AG04449 (cell line): ENCODE results near the gene CEBPA.

Experiments used
- CTCF ChIA-PET: fragments of 350-600 bp; formaldehyde crosslinking; extraction: SDS; loops from one replicate; lab custom pipeline; 2021; ENCODE audit warnings: antibody characterized with exemption; lab: Yijun Ruan, JAX
- POLR2A ChIA-PET: fragments of 400-600, 350-600 bp; formaldehyde crosslinking; extraction: SDS; loops from one replicate; lab custom pipeline; 2020; ENCODE audit warnings: antibody characterized with exemption, inconsistent platforms; lab: Yijun Ruan, JAX
- DNase-seq: peaks from one replicate; pipeline ENCODE4 v3.0.0-alpha.2; 2010; ENCODE audit warnings: low read depth, low spot score
- H3K4me3 ChIP-seq: 2 replicates; pipeline ENCODE4 v1.5.1; 2011; ENCODE audit warnings: low read depth, mild to moderate bottlenecking, control low read depth, low read length
- TF ChIP-seq, protein P1 (sequence below): IDR thresholded peaks from one replicate; pipeline ENCODE4 v1.5.1; 2011; ENCODE audit warnings: mild to moderate bottlenecking, moderate library complexity, low read length, control low read depth, inconsistent platforms; ENCODE audit not compliant: insufficient read depth; ENCODE audit errors: missing control alignments

CEBPA gene

DNA sequence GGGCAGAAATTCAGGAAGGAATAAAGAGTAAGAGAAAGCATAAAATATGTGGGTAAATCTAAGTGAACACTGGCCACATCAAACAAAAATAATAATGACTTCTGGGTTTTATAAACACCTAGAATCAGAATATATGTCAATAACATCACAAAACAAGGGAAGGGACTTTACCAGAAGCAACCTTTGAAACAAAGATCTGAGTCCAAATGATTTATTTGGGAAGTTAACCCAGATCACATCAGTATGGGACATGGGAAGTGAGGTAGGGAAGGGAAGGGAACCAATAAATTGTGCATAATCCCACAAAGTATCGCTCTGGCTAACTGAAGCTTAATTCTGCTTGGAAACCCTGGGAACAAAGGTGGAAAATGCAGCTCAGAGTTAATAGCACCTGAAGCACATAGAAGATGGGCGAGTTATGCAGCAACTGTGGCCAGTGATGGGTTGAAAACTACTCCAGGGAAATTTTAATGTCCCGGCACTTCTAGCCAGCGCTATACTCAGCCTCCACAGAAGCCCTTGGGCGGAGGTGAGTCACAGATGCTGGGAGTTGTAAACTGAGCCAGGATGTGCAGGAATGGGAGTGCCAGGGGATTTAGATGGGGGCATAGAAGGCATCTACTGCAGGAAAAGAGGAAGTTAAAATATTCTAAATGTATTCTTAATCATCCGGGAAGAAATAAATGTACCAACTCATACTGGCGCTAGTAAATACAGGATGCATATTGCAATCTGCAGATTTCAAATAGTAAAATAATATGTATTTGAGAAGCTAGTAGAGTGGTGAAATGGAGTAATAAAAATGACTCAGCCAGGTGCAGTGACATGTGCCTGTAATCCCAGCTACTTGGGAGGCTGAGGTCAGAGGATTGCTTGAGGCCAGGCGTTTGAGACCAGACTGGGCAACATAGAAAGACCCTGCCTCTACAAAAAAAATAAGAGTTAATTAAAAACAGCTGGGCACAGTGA lies 37.0 kb upstream of the CEBPA start:
- H3K4me3 ChIP-seq = no peak overlapping the region
- DNase-seq = no peak
- POLR2A ChIA-PET = no interaction called here
- TF ChIP-seq, protein P1, sequence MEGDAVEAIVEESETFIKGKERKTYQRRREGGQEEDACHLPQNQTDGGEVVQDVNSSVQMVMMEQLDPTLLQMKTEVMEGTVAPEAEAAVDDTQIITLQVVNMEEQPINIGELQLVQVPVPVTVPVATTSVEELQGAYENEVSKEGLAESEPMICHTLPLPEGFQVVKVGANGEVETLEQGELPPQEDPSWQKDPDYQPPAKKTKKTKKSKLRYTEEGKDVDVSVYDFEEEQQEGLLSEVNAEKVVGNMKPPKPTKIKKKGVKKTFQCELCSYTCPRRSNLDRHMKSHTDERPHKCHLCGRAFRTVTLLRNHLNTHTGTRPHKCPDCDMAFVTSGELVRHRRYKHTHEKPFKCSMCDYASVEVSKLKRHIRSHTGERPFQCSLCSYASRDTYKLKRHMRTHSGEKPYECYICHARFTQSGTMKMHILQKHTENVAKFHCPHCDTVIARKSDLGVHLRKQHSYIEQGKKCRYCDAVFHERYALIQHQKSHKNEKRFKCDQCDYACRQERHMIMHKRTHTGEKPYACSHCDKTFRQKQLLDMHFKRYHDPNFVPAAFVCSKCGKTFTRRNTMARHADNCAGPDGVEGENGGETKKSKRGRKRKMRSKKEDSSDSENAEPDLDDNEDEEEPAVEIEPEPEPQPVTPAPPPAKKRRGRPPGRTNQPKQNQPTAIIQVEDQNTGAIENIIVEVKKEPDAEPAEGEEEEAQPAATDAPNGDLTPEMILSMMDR = no peak
- CTCF ChIA-PET = no interaction called here

DNA sequence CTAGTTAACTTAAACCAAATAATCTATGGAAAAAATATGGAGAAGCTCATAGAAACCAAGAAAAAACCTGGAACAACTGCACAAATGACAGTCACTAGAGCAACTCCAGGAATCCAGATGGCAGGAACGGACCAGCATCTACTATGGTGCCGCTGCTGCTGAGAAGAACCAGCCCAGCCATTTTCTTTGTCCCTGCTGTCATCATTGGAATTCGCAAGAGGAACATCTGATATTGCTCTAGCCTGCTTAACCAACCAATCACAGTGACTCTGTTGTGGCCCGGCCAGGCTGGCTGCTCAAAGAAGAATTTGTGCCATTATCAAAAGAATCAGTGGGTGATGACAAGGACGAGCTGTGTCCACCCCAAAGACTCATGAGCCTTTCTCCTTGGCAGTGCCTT lies 33.1 kb upstream of the CEBPA start:
- CTCF ChIA-PET = interaction anchor here (0.6 kb wide), 1 partner anchor 13 kb away, joined by 3 read pairs; no protein-coding TSS in a partner anchor

DNA sequence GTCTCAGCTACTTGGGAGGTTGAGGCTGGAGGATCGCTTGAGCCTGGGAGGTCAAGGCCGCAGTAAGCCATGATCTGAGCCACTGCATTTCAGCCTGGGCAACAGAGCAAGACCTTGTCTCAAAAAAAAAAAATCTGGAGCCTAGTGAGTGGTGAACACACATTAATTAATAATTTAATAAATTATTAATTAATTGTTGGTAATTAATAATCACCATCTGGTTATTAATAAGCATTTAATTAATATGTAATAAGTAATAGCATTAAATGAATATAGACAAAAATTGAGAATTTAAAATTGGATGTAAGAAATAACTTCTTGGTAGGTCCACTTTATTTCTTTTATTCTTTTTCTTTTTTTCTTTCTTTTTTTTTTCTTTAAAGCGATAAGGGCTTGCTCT lies 31.9 kb upstream of the CEBPA start:
- CTCF ChIA-PET = no interaction called here
- POLR2A ChIA-PET = no interaction called here
- H3K4me3 ChIP-seq = no peak overlapping the region
- no peak for DNase-seq
- TF ChIP-seq, protein P1 = no peak

More for the DNA sequence above, 33.1 kb upstream of the CEBPA start:
- TF ChIP-seq, protein P1 = no peak
- H3K4me3 ChIP-seq = no peak overlapping the region
- no peak for DNase-seq
- POLR2A ChIA-PET = no interaction called here

DNA sequence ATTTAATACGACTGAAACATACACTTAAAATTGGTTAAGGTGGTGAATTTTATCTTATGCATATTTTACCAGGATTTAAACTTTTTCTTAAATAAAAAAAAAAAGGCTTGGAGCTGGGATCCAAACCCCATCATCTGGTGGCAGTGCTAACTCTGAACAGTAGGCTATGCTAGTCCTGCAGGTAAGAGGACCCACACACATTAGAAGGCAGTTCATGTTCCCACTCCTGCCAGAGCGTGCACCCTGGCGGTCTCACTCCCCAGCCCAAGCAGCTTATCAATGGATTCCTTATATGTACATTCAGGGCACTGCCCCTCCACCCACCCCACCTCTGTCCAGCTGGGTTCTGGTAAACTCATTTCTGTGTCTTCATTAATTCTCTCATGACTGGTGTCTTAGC lies 31.3 kb upstream of the CEBPA start:
- TF ChIP-seq, protein P1 = no peak
- DNase-seq = no peak
- H3K4me3 ChIP-seq = no peak overlapping the region
- ChIA-PET CTCF (no interaction called here), POLR2A (no interaction called here)

DNA sequence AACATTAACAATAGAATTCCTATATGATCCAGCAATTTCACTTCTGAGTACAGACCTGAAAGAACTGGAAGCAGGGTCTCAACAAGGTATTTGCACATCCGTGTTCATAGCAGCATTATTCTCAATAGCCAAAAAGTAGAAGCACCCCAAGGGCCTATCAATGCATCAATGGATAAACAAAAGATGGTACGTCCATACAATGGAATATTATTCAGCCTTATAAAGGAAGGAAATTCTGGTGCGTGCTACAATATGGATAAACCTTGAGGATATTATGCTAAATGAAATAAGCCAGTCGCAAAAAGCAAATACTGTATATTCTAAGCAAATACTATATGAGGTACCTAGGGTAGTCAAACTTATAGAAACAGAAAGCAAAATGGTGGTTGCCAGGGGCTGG lies 30.8 kb upstream of the CEBPA start:
- no peak overlapping the region for H3K4me3 ChIP-seq
- TF ChIP-seq, protein P1 = no peak
- POLR2A ChIA-PET = no interaction called here
- CTCF ChIA-PET = interaction anchor here (1.0 kb wide), 1 partner anchor 33 kb away, joined by 3 read pairs; no protein-coding TSS in a partner anchor
- no peak for DNase-seq

DNA sequence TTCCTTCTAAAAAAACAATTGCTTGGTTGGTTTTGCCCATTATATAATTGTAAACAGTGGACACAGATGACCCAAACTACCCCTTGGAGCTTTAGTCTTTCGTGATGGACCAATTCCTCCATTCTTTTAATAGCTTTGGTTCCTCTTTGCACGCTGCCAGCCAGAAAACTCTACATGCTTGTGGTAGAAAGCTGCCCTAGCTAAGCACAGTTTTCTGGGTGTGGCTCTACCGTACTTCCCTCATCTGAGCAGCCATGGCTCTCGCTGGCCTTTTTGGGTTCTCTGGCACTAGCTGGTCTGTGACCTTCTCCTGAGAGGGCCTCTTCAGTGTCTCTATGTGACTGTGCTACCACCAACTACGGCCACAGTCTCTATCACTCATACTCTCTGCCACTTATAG lies 29.9 kb upstream of the CEBPA start:
- TF ChIP-seq, protein P1 = no peak
- no peak for DNase-seq
- no peak overlapping the region for H3K4me3 ChIP-seq
- ChIA-PET POLR2A (no interaction called here), CTCF (interaction anchor here (1.0 kb wide), 1 partner anchor 33 kb away, joined by 3 read pairs; no protein-coding TSS in a partner anchor)
